Measurements from ENCODE around the gene MCTP1. TPM values are rescaled to one million over a fixed set of nuclear protein-coding genes. Genes with fewer than 3 reads are reported as not detected.

The MCTP1 gene
- total RNA-seq, 2 donors from 2014 or later, result not detected

- Mint-ChIP-seq H3K9me3 (no peaks in the 10 kb centered on the region), H3K4me3 (no peak overlapping the region), H3K27me3 (peaks cover 4% of the 10 kb centered on the region), H3K4me1 (no peaks in the 10 kb centered on the region), H3K36me3 (ENCODE audit: low read depth) (no peaks in the 10 kb centered on the region), H3K27ac (no peak overlapping the region)
- no peak for ATAC-seq (replicated peaks)
These were observed 469.4 kb downstream of the MCTP1 start for GRCh38 chr5:94815313-94816039.

GRCh38 chr5:94812232-94812631 lies 472.7 kb downstream of the MCTP1 start:
- Mint-ChIP-seq H3K4me3 (no peak overlapping the region), H3K27ac (no peak overlapping the region), H3K9me3 (no peaks in the 10 kb centered on the region), H3K27me3 (peaks cover 7% of the 10 kb centered on the region), H3K4me1 (no peaks in the 10 kb centered on the region), H3K36me3 (ENCODE audit: low read depth) (no peaks in the 10 kb centered on the region)
- ATAC-seq (replicated peaks), result no peak

GRCh38 chr5:94811331-94811730 lies 473.6 kb downstream of the MCTP1 start:
- no peak overlapping the region for H3K27ac Mint-ChIP-seq
- H3K27me3 Mint-ChIP-seq, result peaks cover 7% of the 10 kb centered on the region
- H3K4me1 Mint-ChIP-seq, result no peaks in the 10 kb centered on the region

GRCh38 chr5:94810877-94811276 lies 474.0 kb downstream of the MCTP1 start:
- Mint-ChIP-seq H3K4me3 (no peak overlapping the region), H3K27me3 (peaks cover 9% of the 10 kb centered on the region), H3K9me3 (no peaks in the 10 kb centered on the region), H3K27ac (no peak overlapping the region), H3K36me3 (ENCODE audit: low read depth) (no peaks in the 10 kb centered on the region), H3K4me1 (no peaks in the 10 kb centered on the region)
- ATAC-seq (replicated peaks), result no peak

More at GRCh38 chr5:94811331-94811730, 473.6 kb downstream of the MCTP1 start:
- no peak overlapping the region for H3K4me3 Mint-ChIP-seq
- H3K36me3 Mint-ChIP-seq (ENCODE audit: low read depth), result no peaks in the 10 kb centered on the region
- ATAC-seq (replicated peaks), result no peak
- no peaks in the 10 kb centered on the region for H3K9me3 Mint-ChIP-seq

GRCh38 chr5:94810281-94810680 lies 474.6 kb downstream of the MCTP1 start:
- no peaks in the 10 kb centered on the region for H3K36me3 Mint-ChIP-seq (ENCODE audit: low read depth)
- no peaks in the 10 kb centered on the region for H3K9me3 Mint-ChIP-seq
- no peaks in the 10 kb centered on the region for H3K4me1 Mint-ChIP-seq
- no peak overlapping the region for H3K27ac Mint-ChIP-seq
- peaks cover 10% of the 10 kb centered on the region for H3K27me3 Mint-ChIP-seq
- no peak overlapping the region for H3K4me3 Mint-ChIP-seq
- ATAC-seq (replicated peaks), result no peak

GRCh38 chr5:94808497-94808896 lies 476.4 kb downstream of the MCTP1 start:
- Mint-ChIP-seq H3K9me3 (no peaks in the 10 kb centered on the region), H3K36me3 (ENCODE audit: low read depth) (no peaks in the 10 kb centered on the region)
- no peak for ATAC-seq (replicated peaks)

GRCh38 chr5:94807985-94808384 lies 476.9 kb downstream of the MCTP1 start:
- ATAC-seq (replicated peaks), result no peak
- no peak overlapping the region for H3K27ac Mint-ChIP-seq

More at GRCh38 chr5:94808497-94808896, 476.4 kb downstream of the MCTP1 start:
- no peak overlapping the region for H3K27ac Mint-ChIP-seq
- no peaks in the 10 kb centered on the region for H3K4me1 Mint-ChIP-seq
- peaks cover 10% of the 10 kb centered on the region for H3K27me3 Mint-ChIP-seq
- no peak overlapping the region for H3K4me3 Mint-ChIP-seq

GRCh38 chr5:94802450-94802849 lies 482.4 kb downstream of the MCTP1 start:
- H3K36me3 Mint-ChIP-seq (ENCODE audit: low read depth), result no peaks in the 10 kb centered on the region
- peaks cover 4% of the 10 kb centered on the region for H3K9me3 Mint-ChIP-seq
- no peaks in the 10 kb centered on the region for H3K4me1 Mint-ChIP-seq
- no peak overlapping the region for H3K4me3 Mint-ChIP-seq
- H3K27ac Mint-ChIP-seq, result no peak overlapping the region
- H3K27me3 Mint-ChIP-seq, result peaks cover 12% of the 10 kb centered on the region
- no peak for ATAC-seq (replicated peaks)

More at GRCh38 chr5:94807985-94808384, 476.9 kb downstream of the MCTP1 start:
- no peaks in the 10 kb centered on the region for H3K4me1 Mint-ChIP-seq
- H3K9me3 Mint-ChIP-seq, result peaks cover 2% of the 10 kb centered on the region
- H3K36me3 Mint-ChIP-seq (ENCODE audit: low read depth), result no peaks in the 10 kb centered on the region
- peaks cover 10% of the 10 kb centered on the region for H3K27me3 Mint-ChIP-seq
- H3K4me3 Mint-ChIP-seq, result no peak overlapping the region

- ATAC-seq (replicated peaks), result no peak
- Mint-ChIP-seq H3K4me1 (peaks cover 32% of the 10 kb centered on the region), H3K9me3 (no peaks in the 10 kb centered on the region), H3K4me3 (no peak overlapping the region), H3K27me3 (peaks cover 9% of the 10 kb centered on the region), H3K36me3 (ENCODE audit: low read depth) (no peaks in the 10 kb centered on the region), H3K27ac (no peak overlapping the region)
These were observed 488.3 kb downstream of the MCTP1 start for GRCh38 chr5:94796586-94796985.

- H3K27me3 Mint-ChIP-seq, result peaks cover 4% of the 10 kb centered on the region
- ATAC-seq (replicated peaks), result peak; percentile 85
- peak overlapping the region; percentile 82 for H3K4me3 Mint-ChIP-seq
- no peaks in the 10 kb centered on the region for H3K9me3 Mint-ChIP-seq
- H3K36me3 Mint-ChIP-seq (ENCODE audit: low read depth), result no peaks in the 10 kb centered on the region
- peak overlapping the region; percentile 96 for H3K27ac Mint-ChIP-seq
- H3K4me1 Mint-ChIP-seq, result peaks cover 32% of the 10 kb centered on the region
These were observed 491.1 kb downstream of the MCTP1 start for GRCh38 chr5:94793816-94794198.

GRCh38 chr5:94793113-94793815 lies 491.6 kb downstream of the MCTP1 start:
- peaks cover 4% of the 10 kb centered on the region for H3K27me3 Mint-ChIP-seq
- H3K9me3 Mint-ChIP-seq, result no peaks in the 10 kb centered on the region
- peak overlapping the region; percentile 96 for H3K27ac Mint-ChIP-seq
- peak; percentile 97 for ATAC-seq (replicated peaks)
- H3K36me3 Mint-ChIP-seq (ENCODE audit: low read depth), result no peaks in the 10 kb centered on the region
- peak overlapping the region; percentile 82 for H3K4me3 Mint-ChIP-seq
- H3K4me1 Mint-ChIP-seq, result peaks cover 32% of the 10 kb centered on the region

GRCh38 chr5:94791829-94792228 lies 493.1 kb downstream of the MCTP1 start:
- no peak overlapping the region for H3K4me3 Mint-ChIP-seq
- H3K36me3 Mint-ChIP-seq (ENCODE audit: low read depth), result no peaks in the 10 kb centered on the region
- no peak for ATAC-seq (replicated peaks)
- H3K27me3 Mint-ChIP-seq, result peaks cover 3% of the 10 kb centered on the region
- H3K4me1 Mint-ChIP-seq, result peaks cover 32% of the 10 kb centered on the region
- no peaks in the 10 kb centered on the region for H3K9me3 Mint-ChIP-seq
- no peak overlapping the region for H3K27ac Mint-ChIP-seq

- no peak overlapping the region for H3K27ac Mint-ChIP-seq
These were observed 496.4 kb downstream of the MCTP1 start for GRCh38 chr5:94788527-94788926.

GRCh38 chr5:94784536-94785505 lies 500.1 kb downstream of the MCTP1 start:
- Mint-ChIP-seq H3K27me3 (peaks cover 5% of the 10 kb centered on the region), H3K9me3 (no peaks in the 10 kb centered on the region), H3K36me3 (ENCODE audit: low read depth) (no peaks in the 10 kb centered on the region), H3K27ac (no peak overlapping the region), H3K4me1 (no peaks in the 10 kb centered on the region), H3K4me3 (no peak overlapping the region)
- ATAC-seq (replicated peaks), result no peak

More at GRCh38 chr5:94788527-94788926, 496.4 kb downstream of the MCTP1 start:
- Mint-ChIP-seq H3K27me3 (no peaks in the 10 kb centered on the region), H3K4me3 (no peak overlapping the region), H3K4me1 (peaks cover 13% of the 10 kb centered on the region), H3K36me3 (ENCODE audit: low read depth) (no peaks in the 10 kb centered on the region), H3K9me3 (no peaks in the 10 kb centered on the region)
- peak; percentile 20 for ATAC-seq (replicated peaks)

All from activated T-helper 17 cell treated with anti-CD3 and anti-CD28 coated beads, Interleukin-2, amount 50 U/mL, for 72 hours (primary cell).